ENCODE measurements around the gene IL1RAPL2.

DNA sequence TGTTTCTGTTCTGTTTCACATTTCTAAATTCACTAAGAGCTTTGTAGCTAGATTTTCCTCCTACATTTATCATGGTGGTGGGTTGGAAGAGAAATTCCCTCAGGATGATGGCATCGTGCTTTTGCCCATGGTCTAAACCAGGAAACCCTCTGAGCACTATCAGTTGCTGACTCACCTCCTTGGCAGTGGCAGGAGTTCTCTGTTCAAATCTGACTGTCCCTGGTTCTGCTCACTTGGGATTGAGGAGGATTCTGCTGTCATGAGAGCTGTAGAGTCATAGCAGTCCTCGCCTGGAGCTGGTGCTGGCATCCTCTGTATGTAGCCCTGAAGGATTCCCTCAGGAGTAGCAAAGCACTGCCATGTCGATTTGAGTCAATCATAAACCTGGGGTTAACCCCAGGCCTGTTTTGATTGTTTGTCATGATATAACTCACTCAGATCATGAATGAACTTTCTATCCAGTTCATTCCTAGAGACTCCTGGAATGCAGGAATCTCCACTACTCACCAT is 645.1 kb downstream of the IL1RAPL2 start:
- TF ChIP-seq POLR2AphosphoS5 (IDR thresholded peaks at IDR 0.05; ENCODE audit: borderline replicate concordance, low read depth, low read length), result no peak
- no peak for TF ChIP-seq EZH2 (IDR thresholded peaks at IDR 0.05)
- TF ChIP-seq FOXP2 (optimal IDR thresholded peaks at IDR 0.05; ENCODE audit: control extremely low read depth, extremely low read length, insufficient read depth), result no peak
